NCI-H345 treated with DMSO at 0.1 percent for 48 hours (cell line): ENCODE results near the gene HTR1D.

Experiments used
- DNase-seq: peaks from one replicate; lab custom pipeline; 2025; ENCODE audit not compliant: unreplicated experiment; lab: John Stamatoyannopoulos, UW

Gene HTR1D

DNA sequence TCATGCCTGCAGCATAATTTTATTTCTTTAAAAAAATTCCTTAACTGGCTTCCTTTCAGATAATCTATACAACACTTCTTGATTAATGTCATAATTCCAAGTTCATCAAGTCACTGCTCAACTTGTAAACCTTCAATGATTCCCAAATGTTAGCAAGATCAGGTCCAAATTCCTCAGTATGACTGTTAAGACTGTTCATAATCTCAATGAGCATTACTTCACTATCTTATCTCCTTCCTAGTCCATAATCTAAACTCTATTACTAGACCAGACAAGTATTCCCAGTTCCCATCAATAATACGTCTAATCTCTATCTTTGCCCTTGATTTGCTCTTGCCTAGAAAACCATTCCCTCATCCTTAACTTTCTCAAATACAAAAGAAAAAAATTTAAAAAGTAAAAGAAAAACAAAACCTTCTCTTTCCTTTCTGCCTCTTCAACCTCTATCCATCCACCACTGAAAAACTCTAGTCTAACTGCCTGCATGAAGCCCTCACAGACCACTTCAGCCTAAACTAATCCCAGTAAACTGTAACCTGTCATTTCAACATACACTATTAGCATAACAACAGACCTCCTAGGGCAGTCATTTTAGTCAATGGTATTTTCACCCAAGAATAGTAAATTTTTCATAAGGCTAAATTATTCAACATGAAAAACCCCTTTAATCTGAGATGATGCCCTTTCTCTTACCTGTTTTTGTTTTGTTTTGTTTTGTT, 64.2 kb downstream of the HTR1D start:
- no peak for DNase-seq

DNA sequence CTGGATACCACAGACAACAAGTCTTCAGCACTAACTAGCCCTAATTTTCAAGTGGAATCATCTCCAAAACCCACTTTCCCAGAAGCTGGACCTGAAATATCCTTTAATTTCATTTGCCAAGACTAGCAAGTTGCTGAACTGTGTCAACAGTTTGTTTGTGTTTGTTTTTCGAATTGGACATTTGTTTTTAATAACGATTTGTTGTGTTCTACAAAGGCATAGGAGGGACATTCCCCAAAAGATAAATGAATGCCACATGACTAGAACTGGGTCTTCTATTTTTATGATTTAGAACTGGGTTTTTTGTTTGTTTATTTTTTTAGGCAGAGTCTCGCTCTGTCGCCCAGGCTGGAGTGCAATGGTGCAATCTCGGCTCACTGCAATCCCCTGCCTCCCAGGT, 66.6 kb downstream of the HTR1D start:
- DNase-seq: no peak

DNA sequence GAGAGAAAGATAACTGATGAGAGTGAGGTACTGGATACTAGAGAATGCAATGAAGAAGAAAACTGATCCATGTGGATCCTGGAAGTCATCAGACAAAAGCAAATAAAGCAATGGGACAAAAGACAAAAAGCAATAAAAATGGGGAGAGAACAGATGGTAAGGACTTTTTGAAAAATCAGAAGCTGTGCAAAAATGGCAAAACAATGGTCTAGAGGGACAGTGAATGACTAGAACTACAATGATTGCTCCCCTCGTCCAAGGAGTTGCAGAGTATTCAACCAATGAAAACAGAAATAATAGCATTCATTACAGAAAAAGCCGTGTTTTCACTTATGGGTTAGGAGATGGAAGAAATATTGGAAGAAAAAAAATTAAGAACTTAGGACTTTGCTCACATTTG, 67.2 kb downstream of the HTR1D start:
- no peak for DNase-seq

- no peak for DNase-seq
Observed at GRCh38 chr1:23149114-23149513, 68.2 kb downstream of the HTR1D start.

- DNase-seq: no peak
Observed at GRCh38 chr1:23148084-23148483, 69.2 kb downstream of the HTR1D start.
